Stomach (tissue), 4 donors: Measurements from ENCODE around the gene PPP5C.
"Not testable (repeated sequence)": the region's sequence is repeated elsewhere in the genome, so short reads cannot be mapped to it uniquely, and the experiment has no call there.

ENCODE experiments used
- POLR2A ChIP-seq, 4 donors: fragments of 450-650 bp; IDR thresholded peaks; one replicate each; pipeline ENCODE4 v1.6.1; 2016; ENCODE audit warnings: antibody characterized with exemption in 4 of 4, control low read depth in 2 of 4, mild to moderate bottlenecking in 1 of 4, moderate library complexity in 1 of 4
- TF ChIP-seq, protein P1 (sequence below), 7 experiments: fragments of 450-650 bp in 4 of 7; fragments of 200-600 bp in 3 of 7; sonication (generic) in 3 of 7; IDR thresholded peaks; one replicate each; pipeline ENCODE4 v1.5.1; 2016 to 2019; ENCODE audit warnings: antibody characterized with exemption in 7 of 7, control low read depth in 2 of 7, mild to moderate bottlenecking in 1 of 7

DNA sequence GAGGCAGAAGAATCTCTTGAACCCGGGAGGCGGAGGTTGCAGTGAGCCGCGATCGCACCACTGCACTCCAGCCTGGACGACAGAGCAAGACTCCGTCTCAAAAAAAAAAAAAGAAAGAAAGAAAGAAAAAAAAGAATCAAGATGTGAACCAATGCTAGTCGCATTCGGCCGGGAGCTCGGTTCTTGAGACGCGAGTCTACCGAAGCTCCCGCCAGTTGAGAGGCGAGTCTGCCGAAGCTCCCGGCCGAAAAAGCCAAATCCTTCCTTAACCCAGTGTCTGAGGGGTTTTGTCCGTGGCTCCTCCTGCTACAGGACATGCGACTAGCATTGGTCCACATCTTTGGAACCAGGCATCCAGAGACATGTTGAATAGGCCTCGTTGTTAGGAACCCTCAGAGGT is 68.0 kb downstream of the PPP5C start:
- TF ChIP-seq, protein P1, sequence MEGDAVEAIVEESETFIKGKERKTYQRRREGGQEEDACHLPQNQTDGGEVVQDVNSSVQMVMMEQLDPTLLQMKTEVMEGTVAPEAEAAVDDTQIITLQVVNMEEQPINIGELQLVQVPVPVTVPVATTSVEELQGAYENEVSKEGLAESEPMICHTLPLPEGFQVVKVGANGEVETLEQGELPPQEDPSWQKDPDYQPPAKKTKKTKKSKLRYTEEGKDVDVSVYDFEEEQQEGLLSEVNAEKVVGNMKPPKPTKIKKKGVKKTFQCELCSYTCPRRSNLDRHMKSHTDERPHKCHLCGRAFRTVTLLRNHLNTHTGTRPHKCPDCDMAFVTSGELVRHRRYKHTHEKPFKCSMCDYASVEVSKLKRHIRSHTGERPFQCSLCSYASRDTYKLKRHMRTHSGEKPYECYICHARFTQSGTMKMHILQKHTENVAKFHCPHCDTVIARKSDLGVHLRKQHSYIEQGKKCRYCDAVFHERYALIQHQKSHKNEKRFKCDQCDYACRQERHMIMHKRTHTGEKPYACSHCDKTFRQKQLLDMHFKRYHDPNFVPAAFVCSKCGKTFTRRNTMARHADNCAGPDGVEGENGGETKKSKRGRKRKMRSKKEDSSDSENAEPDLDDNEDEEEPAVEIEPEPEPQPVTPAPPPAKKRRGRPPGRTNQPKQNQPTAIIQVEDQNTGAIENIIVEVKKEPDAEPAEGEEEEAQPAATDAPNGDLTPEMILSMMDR (IDR thresholded peaks at IDR 0.05): not testable (repeated sequence)
- TF ChIP-seq POLR2A (IDR thresholded peaks at IDR 0.05): not testable (repeated sequence)
